Suprapubic skin (tissue), 3 donors: ENCODE data around the gene IRF6.

Experiments used
- POLR2AphosphoS5 ChIP-seq, 3 donors: sonication (generic); formaldehyde crosslinking; IDR thresholded peaks; one replicate each; pipeline ENCODE4 v1.6.1; 2017; ENCODE audit warnings: antibody characterized with exemption in 3 of 3
- TF ChIP-seq, protein P1 (sequence below), 2 donors: fragments of 200-600 bp in 1 of 2; fragments of 450-650 bp in 1 of 2; sonication (generic) in 1 of 2; IDR thresholded peaks; one replicate each; pipeline ENCODE4 v1.5.1; 2016 to 2019; ENCODE audit warnings: antibody characterized with exemption in 2 of 2, mild to moderate bottlenecking in 1 of 2, moderate library complexity in 1 of 2

DNA sequence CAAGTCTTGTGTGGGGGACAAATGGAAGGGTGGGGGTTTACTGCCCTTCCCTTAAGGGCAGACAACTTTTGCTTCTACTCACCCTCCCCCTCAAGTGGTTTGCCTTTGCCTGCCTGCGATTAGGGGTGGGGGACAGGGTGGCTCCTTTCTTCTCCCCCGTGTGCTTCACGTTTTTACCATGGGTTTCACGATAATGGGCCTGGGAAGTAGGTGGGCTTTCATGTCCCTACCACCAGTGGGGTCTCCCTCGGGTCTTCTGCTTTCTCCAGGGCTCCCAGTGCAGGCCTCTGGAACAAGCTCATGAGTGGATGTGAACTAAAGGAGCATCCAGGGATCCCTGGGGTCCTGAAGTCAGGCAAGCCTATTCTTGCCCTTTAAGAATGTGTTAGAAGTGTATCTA, 43.4 kb upstream of the IRF6 start:
- TF ChIP-seq, protein P1, sequence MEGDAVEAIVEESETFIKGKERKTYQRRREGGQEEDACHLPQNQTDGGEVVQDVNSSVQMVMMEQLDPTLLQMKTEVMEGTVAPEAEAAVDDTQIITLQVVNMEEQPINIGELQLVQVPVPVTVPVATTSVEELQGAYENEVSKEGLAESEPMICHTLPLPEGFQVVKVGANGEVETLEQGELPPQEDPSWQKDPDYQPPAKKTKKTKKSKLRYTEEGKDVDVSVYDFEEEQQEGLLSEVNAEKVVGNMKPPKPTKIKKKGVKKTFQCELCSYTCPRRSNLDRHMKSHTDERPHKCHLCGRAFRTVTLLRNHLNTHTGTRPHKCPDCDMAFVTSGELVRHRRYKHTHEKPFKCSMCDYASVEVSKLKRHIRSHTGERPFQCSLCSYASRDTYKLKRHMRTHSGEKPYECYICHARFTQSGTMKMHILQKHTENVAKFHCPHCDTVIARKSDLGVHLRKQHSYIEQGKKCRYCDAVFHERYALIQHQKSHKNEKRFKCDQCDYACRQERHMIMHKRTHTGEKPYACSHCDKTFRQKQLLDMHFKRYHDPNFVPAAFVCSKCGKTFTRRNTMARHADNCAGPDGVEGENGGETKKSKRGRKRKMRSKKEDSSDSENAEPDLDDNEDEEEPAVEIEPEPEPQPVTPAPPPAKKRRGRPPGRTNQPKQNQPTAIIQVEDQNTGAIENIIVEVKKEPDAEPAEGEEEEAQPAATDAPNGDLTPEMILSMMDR (IDR thresholded peaks at IDR 0.05), result no peak
- TF ChIP-seq POLR2AphosphoS5 (IDR thresholded peaks at IDR 0.05), result no peak
